Measurements from ENCODE around the gene CSNK1A1.

DNA sequence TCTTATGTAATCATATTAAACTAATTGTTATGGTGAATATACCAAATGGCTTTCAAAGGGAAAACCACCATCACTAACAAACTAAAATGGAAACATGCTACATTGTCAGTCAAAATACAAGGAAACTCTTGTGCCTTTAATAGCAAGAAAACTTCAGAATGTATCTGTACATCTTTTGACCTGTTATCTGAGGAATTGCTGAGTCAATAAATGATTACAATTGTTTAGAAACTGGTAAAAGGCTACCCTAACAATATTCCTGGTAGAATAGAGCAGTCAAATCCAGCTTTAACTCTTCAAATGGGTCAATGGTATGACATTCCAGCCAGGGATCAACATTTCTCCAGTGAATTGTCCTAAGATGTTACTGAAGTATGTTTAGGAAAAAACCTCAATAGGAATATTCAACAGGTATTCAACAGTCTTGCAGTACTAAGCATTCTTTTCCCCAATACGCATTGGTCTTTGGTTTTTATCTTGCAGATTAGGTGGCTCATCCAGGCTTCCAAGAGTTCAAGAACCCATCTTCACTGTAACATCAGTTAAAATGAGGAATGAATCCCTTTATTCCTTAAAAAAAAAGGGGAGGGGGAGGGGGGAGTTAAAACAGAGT, 52.4 kb downstream of the CSNK1A1 start:
- TF ChIP-seq, protein P1, sequence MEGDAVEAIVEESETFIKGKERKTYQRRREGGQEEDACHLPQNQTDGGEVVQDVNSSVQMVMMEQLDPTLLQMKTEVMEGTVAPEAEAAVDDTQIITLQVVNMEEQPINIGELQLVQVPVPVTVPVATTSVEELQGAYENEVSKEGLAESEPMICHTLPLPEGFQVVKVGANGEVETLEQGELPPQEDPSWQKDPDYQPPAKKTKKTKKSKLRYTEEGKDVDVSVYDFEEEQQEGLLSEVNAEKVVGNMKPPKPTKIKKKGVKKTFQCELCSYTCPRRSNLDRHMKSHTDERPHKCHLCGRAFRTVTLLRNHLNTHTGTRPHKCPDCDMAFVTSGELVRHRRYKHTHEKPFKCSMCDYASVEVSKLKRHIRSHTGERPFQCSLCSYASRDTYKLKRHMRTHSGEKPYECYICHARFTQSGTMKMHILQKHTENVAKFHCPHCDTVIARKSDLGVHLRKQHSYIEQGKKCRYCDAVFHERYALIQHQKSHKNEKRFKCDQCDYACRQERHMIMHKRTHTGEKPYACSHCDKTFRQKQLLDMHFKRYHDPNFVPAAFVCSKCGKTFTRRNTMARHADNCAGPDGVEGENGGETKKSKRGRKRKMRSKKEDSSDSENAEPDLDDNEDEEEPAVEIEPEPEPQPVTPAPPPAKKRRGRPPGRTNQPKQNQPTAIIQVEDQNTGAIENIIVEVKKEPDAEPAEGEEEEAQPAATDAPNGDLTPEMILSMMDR (conservative IDR thresholded peaks at IDR 0.05; ENCODE audit: low read length) = no peak
- TF ChIP-seq EZH2phosphoT487 (IDR thresholded peaks at IDR 0.05; ENCODE audit: borderline replicate concordance, low read depth, low read length) = no peak
